Measurements from ENCODE around the gene KCND2. TPM values are rescaled to one million over a fixed set of nuclear protein-coding genes. Genes with fewer than 3 reads are reported as not detected.

Gene KCND2
- total RNA-seq, 2 experiments from 2014 or later, result not detected

GRCh38 chr7:120475994-120476393 is 203.0 kb downstream of the KCND2 start:
- no peaks in the 10 kb centered on the region for H4K20me1 ChIP-seq (ENCODE audit: insufficient read depth, low read length)
- no peaks in the 10 kb centered on the region for H3K9me2 ChIP-seq (ENCODE audit: insufficient read depth, low read length)
- TF ChIP-seq CTCF (conservative IDR thresholded peaks at IDR 0.05; ENCODE audit: low read length) (no peak), EZH2phosphoT487 (IDR thresholded peaks at IDR 0.05; ENCODE audit: borderline replicate concordance, low read depth, low read length) (no peak)
- H3K4me2 ChIP-seq (ENCODE audit: low read length), result no peak overlapping the region
- no peak overlapping the region for H3K4me3 ChIP-seq (ENCODE audit: low read depth, low read length, poor library complexity, severe bottlenecking)
- no peaks in the 10 kb centered on the region for H3K9me3 ChIP-seq (ENCODE audit: low read length)
- H3K4me1 ChIP-seq (ENCODE audit: insufficient read depth, low read length, poor library complexity, severe bottlenecking), result no peaks in the 10 kb centered on the region
- no peaks in the 10 kb centered on the region for H3K79me2 ChIP-seq (ENCODE audit: insufficient read depth, low read depth, low read length)
- no peak overlapping the region for H3K27ac ChIP-seq (ENCODE audit: low read depth, low read length, poor library complexity, severe bottlenecking)
- no peak for DNase-seq (ENCODE audit: low spot score)
- intact Hi-C loops (cut with micrococcal nuclease; ENCODE audit: unreplicated experiment), result no loop called here
- CTCF ChIA-PET (ENCODE audit: unreplicated experiment), result no interaction called here
- H3K36me3 ChIP-seq (ENCODE audit: insufficient read depth, low read length), result no peaks in the 10 kb centered on the region
- H2AFZ ChIP-seq (ENCODE audit: low read length), result no peak overlapping the region
- POLR2A ChIA-PET, result interaction anchor here (0.7 kb wide), 1 partner anchor 307 kb away, joined by 3 read pairs; no protein-coding TSS in a partner anchor
- BruUV-seq (replicated peaks), result no TSS peak

GRCh38 chr7:120480472-120480871 is 207.5 kb downstream of the KCND2 start:
- BruUV-seq (replicated peaks), result no TSS peak
- TF ChIP-seq EZH2phosphoT487 (IDR thresholded peaks at IDR 0.05; ENCODE audit: borderline replicate concordance, low read depth, low read length) (no peak), CTCF (conservative IDR thresholded peaks at IDR 0.05; ENCODE audit: low read length) (no peak)

GRCh38 chr7:120480930-120481329 is 208.0 kb downstream of the KCND2 start:
- CTCF ChIA-PET (ENCODE audit: unreplicated experiment), result no interaction called here

More at GRCh38 chr7:120480472-120480871, 207.5 kb downstream of the KCND2 start:
- Histone ChIP-seq H3K4me3 (ENCODE audit: low read depth, low read length, poor library complexity, severe bottlenecking) (no peak overlapping the region), H3K79me2 (ENCODE audit: insufficient read depth, low read depth, low read length) (no peaks in the 10 kb centered on the region), H2AFZ (ENCODE audit: low read length) (no peak overlapping the region), H3K27ac (ENCODE audit: low read depth, low read length, poor library complexity, severe bottlenecking) (no peak overlapping the region), H3K4me1 (ENCODE audit: insufficient read depth, low read length, poor library complexity, severe bottlenecking) (no peaks in the 10 kb centered on the region), H4K20me1 (ENCODE audit: insufficient read depth, low read length) (no peaks in the 10 kb centered on the region), H3K4me2 (ENCODE audit: low read length) (no peak overlapping the region), H3K36me3 (ENCODE audit: insufficient read depth, low read length) (no peaks in the 10 kb centered on the region), H3K9me2 (ENCODE audit: insufficient read depth, low read length) (no peaks in the 10 kb centered on the region), H3K9me3 (ENCODE audit: low read length) (no peaks in the 10 kb centered on the region)
- DNase-seq (ENCODE audit: low spot score), result no peak
- intact Hi-C loops (cut with micrococcal nuclease; ENCODE audit: unreplicated experiment), result no loop called here
- ChIA-PET POLR2A (no interaction called here), CTCF (ENCODE audit: unreplicated experiment) (no interaction called here)

More at GRCh38 chr7:120480930-120481329, 208.0 kb downstream of the KCND2 start:
- no TSS peak for BruUV-seq (replicated peaks)
- Histone ChIP-seq H3K27ac (ENCODE audit: low read depth, low read length, poor library complexity, severe bottlenecking) (no peak overlapping the region), H3K9me3 (ENCODE audit: low read length) (no peaks in the 10 kb centered on the region), H3K9me2 (ENCODE audit: insufficient read depth, low read length) (no peaks in the 10 kb centered on the region), H3K4me3 (ENCODE audit: low read depth, low read length, poor library complexity, severe bottlenecking) (no peak overlapping the region), H3K36me3 (ENCODE audit: insufficient read depth, low read length) (no peaks in the 10 kb centered on the region), H2AFZ (ENCODE audit: low read length) (no peak overlapping the region), H3K4me2 (ENCODE audit: low read length) (no peak overlapping the region), H3K4me1 (ENCODE audit: insufficient read depth, low read length, poor library complexity, severe bottlenecking) (no peaks in the 10 kb centered on the region), H3K79me2 (ENCODE audit: insufficient read depth, low read depth, low read length) (no peaks in the 10 kb centered on the region), H4K20me1 (ENCODE audit: insufficient read depth, low read length) (no peaks in the 10 kb centered on the region)
- DNase-seq (ENCODE audit: low spot score), result no peak
- POLR2A ChIA-PET, result interaction anchor here (0.5 kb wide), 1 partner anchor 233 kb away, joined by 3 read pairs; no protein-coding TSS in a partner anchor
- no peak for TF ChIP-seq CTCF (conservative IDR thresholded peaks at IDR 0.05; ENCODE audit: low read length)
- TF ChIP-seq EZH2phosphoT487 (IDR thresholded peaks at IDR 0.05; ENCODE audit: borderline replicate concordance, low read depth, low read length), result no peak
- intact Hi-C loops (cut with micrococcal nuclease; ENCODE audit: unreplicated experiment), result no loop called here
